HG02623 (cell line): Measurements from ENCODE around the gene CMC2.

Experiments
- ATAC-seq: cut with Tn5 transposase; IDR thresholded peaks from one replicate; pipeline ENCODE4 v1.9.1; 2021; ENCODE audit warnings: moderate library complexity; ENCODE audit not compliant: unreplicated experiment

CMC2 gene

GRCh38 chr16:81003610-81004460 lies 2.9 kb downstream of the CMC2 start:
- no peak for ATAC-seq

- no peak for ATAC-seq
Measured at GRCh38 chr16:81003064-81003463, 3.6 kb downstream of the CMC2 start.

GRCh38 chr16:81001330-81001729 lies 5.4 kb downstream of the CMC2 start:
- ATAC-seq = no peak

- no peak for ATAC-seq
Measured at GRCh38 chr16:81000873-81001272, 5.8 kb downstream of the CMC2 start.

GRCh38 chr16:80997964-80998620 lies 8.6 kb downstream of the CMC2 start:
- ATAC-seq = no peak

GRCh38 chr16:80997139-80997798 lies 9.4 kb downstream of the CMC2 start:
- ATAC-seq = peak; percentile 54

GRCh38 chr16:80996688-80997138 lies 10.0 kb downstream of the CMC2 start:
- no peak for ATAC-seq

GRCh38 chr16:80994451-80994850 lies 12.2 kb downstream of the CMC2 start:
- no peak for ATAC-seq

GRCh38 chr16:80993834-80994233 lies 12.9 kb downstream of the CMC2 start:
- ATAC-seq = no peak

GRCh38 chr16:80993307-80993706 lies 13.4 kb downstream of the CMC2 start:
- no peak for ATAC-seq

- no peak for ATAC-seq
Measured at GRCh38 chr16:80992676-80993293, 13.9 kb downstream of the CMC2 start.

- no peak for ATAC-seq
Measured at GRCh38 chr16:80991792-80992430, 14.8 kb downstream of the CMC2 start.

GRCh38 chr16:80990978-80991377 lies 15.7 kb downstream of the CMC2 start:
- ATAC-seq = no peak

GRCh38 chr16:80990577-80990976 lies 16.1 kb downstream of the CMC2 start:
- no peak for ATAC-seq

- ATAC-seq = no peak
Measured at GRCh38 chr16:80989801-80990200, 16.9 kb downstream of the CMC2 start.

- ATAC-seq = no peak
Measured at GRCh38 chr16:80988756-80989155, 17.9 kb downstream of the CMC2 start.

GRCh38 chr16:80986557-80986956 lies 20.1 kb downstream of the CMC2 start:
- no peak for ATAC-seq

GRCh38 chr16:80985611-80986010 lies 21.1 kb downstream of the CMC2 start:
- no peak for ATAC-seq

GRCh38 chr16:80984124-80984892 lies 22.4 kb downstream of the CMC2 start:
- no peak for ATAC-seq

- no peak for ATAC-seq
Measured at GRCh38 chr16:80982646-80983045, 24.0 kb downstream of the CMC2 start.
